Fibroblast of lung (primary cell): ENCODE data around the gene STAG3. TPM values are rescaled to one million over a fixed set of nuclear protein-coding genes. Genes with fewer than 3 reads are reported as not detected.
"Not testable (repeated sequence)": the region's sequence is repeated elsewhere in the genome, so short reads cannot be mapped to it uniquely, and the experiment has no call there.

Source experiments
- DNase-seq, 2 donors: peaks; one replicate each; pipeline versions ENCODE4 v3.0.0 to v3.0.0-alpha.2; 2010; ENCODE audit warnings: low read depth in 2 of 2
- H2AFZ ChIP-seq: 2 replicates; pipeline ENCODE4 v1.5.1; 2012; ENCODE audit warnings: low read length, control low read depth, inconsistent platforms
- H3K27ac ChIP-seq: 2 replicates; pipeline ENCODE4 v1.5.1; 2011; ENCODE audit warnings: low read length, control low read depth; ENCODE audit not compliant: insufficient read depth
- H3K27me3 ChIP-seq: 2 replicates; pipeline ENCODE4 v1.5.1; 2011; ENCODE audit warnings: mild to moderate bottlenecking, low read length; ENCODE audit not compliant: control insufficient read depth, insufficient read depth
- H3K36me3 ChIP-seq: 2 replicates; pipeline ENCODE4 v1.5.1; 2011; ENCODE audit warnings: low read length; ENCODE audit not compliant: control insufficient read depth, insufficient read depth
- H3K4me1 ChIP-seq: 2 replicates; pipeline ENCODE4 v1.5.1; 2011; ENCODE audit warnings: low read length; ENCODE audit not compliant: control insufficient read depth, insufficient read depth; ENCODE audit errors: extremely low read depth
- H3K4me2 ChIP-seq: 2 replicates; pipeline ENCODE4 v1.5.1; 2011; ENCODE audit warnings: low read length, control low read depth; ENCODE audit not compliant: insufficient read depth; ENCODE audit errors: extremely low read depth
- H3K4me3 ChIP-seq, 4 experiments: fragments of 200-600 bp in 1 of 4; sonication (generic) in 1 of 4; replicated peaks in 1 of 4; 2 replicates each; pipeline ENCODE4 v1.5.1; 2011 to 2016; ENCODE audit warnings: low read length in 4 of 4, low read depth in 3 of 4, mild to moderate bottlenecking in 3 of 4, control low read depth in 2 of 4, inconsistent platforms in 1 of 4, mixed read lengths in 1 of 4; ENCODE audit not compliant: insufficient read depth in 1 of 4; ENCODE audit errors: control extremely low read depth in 1 of 4
- H3K79me2 ChIP-seq: 2 replicates; pipeline ENCODE4 v1.5.1; 2012; ENCODE audit warnings: mild to moderate bottlenecking, low read length, inconsistent platforms; ENCODE audit not compliant: control insufficient read depth, insufficient read depth
- H3K9ac ChIP-seq: 2 replicates; pipeline ENCODE4 v1.5.1; 2011; ENCODE audit warnings: mild to moderate bottlenecking, low read length, control low read depth; ENCODE audit not compliant: insufficient read depth
- H3K9me3 ChIP-seq: 2 replicates; pipeline ENCODE4 v1.5.1; 2012; ENCODE audit warnings: low read depth, low read length; ENCODE audit not compliant: control insufficient read depth, insufficient read depth
- H4K20me1 ChIP-seq: 2 replicates; pipeline ENCODE4 v1.5.1; 2011; ENCODE audit warnings: low read length; ENCODE audit not compliant: control insufficient read depth, insufficient read depth; ENCODE audit errors: extremely low read depth
- CTCF ChIP-seq, 2 donors: IDR thresholded peaks in 1 of 2; conservative IDR thresholded peaks in 1 of 2; 1 replicate in 1 of 2; 2 replicates in 1 of 2; pipeline ENCODE4 v1.5.1; 2011 to 2012; ENCODE audit warnings: low read length in 2 of 2, control low read depth in 1 of 2, inconsistent platforms in 1 of 2, low read depth in 1 of 2, mild to moderate bottlenecking in 1 of 2
- EZH2 ChIP-seq: IDR thresholded peaks from 2 replicates; pipeline ENCODE4 v1.5.1; 2012; ENCODE audit warnings: low read length, control low read depth, mild to moderate bottlenecking; ENCODE audit errors: missing control alignments
- polyA plus RNA-seq, 2 donors: library from polyadenylated mRNA; depleted of rRNA in 1 of 2; stranded (reverse) in 1 of 2; unstranded in 1 of 2; fragments of >200 nt; gene quantifications; 2 replicates each; pipeline ENCODE4 v1.2.1, GENCODE V29; 2011 to 2012; ENCODE audit warnings: missing spikeins in 1 of 2
- total RNA-seq: library from RNA; depleted of rRNA; stranded (reverse); fragments of >200 nt; gene quantifications from 2 replicates; pipeline ENCODE4 v1.2.1, GENCODE V29; 2014

The STAG3 gene
- total and polyA plus RNA-seq, 2 donors (not counting 1 experiment from before 2014, with no cell fraction given) = 0.27 to 0.50 TPM

GRCh38 chr7:100222445-100223132, 44.9 kb downstream of the STAG3 start:
- H3K4me1 ChIP-seq = no peaks in the 10 kb centered on the region
- H3K27me3 ChIP-seq = no peaks in the 10 kb centered on the region
- no peaks in the 10 kb centered on the region for H4K20me1 ChIP-seq
- H3K4me2 ChIP-seq = no peak overlapping the region
- no peak overlapping the region for H3K9ac ChIP-seq
- no peaks in the 10 kb centered on the region for H3K9me3 ChIP-seq
- H3K79me2 ChIP-seq = no peaks in the 10 kb centered on the region
- no peak overlapping the region for H2AFZ ChIP-seq
- no peak for TF ChIP-seq CTCF (conservative IDR thresholded peaks at IDR 0.05 in 1 of 2, IDR thresholded peaks at IDR 0.05 in 1 of 2; ENCODE audit: low read depth in 1 of 2, low read length in 2 of 2)
- TF ChIP-seq EZH2 = no peak
- no peaks in the 10 kb centered on the region for H3K36me3 ChIP-seq
- H3K27ac ChIP-seq = no peak overlapping the region
- no peak for DNase-seq
- no peak overlapping the region for H3K4me3 ChIP-seq

GRCh38 chr7:100223376-100223927, 45.7 kb downstream of the STAG3 start:
- not testable (repeated sequence) for H3K4me1 ChIP-seq, H4K20me1 ChIP-seq

GRCh38 chr7:100224891-100225290, 47.2 kb downstream of the STAG3 start:
- not testable (repeated sequence) for H3K9me3 ChIP-seq, H2AFZ ChIP-seq, H4K20me1 ChIP-seq, H3K9ac ChIP-seq, H3K4me1 ChIP-seq, DNase-seq, H3K4me2 ChIP-seq, H3K27me3 ChIP-seq, H3K4me3 ChIP-seq, H3K79me2 ChIP-seq, H3K36me3 ChIP-seq, H3K27ac ChIP-seq

More at GRCh38 chr7:100223376-100223927, 45.7 kb downstream of the STAG3 start:
- H2AFZ ChIP-seq, H3K79me2 ChIP-seq, DNase-seq, H3K9ac ChIP-seq, H3K9me3 ChIP-seq, H3K27ac ChIP-seq, H3K4me3 ChIP-seq, H3K27me3 ChIP-seq, H3K36me3 ChIP-seq, H3K4me2 ChIP-seq: not testable (repeated sequence)

GRCh38 chr7:100234660-100235317, 57.1 kb downstream of the STAG3 start:
- H3K4me3 ChIP-seq, H3K27me3 ChIP-seq, H3K79me2 ChIP-seq, H3K27ac ChIP-seq, DNase-seq, H3K9me3 ChIP-seq, H3K9ac ChIP-seq, H3K4me1 ChIP-seq, H4K20me1 ChIP-seq, H2AFZ ChIP-seq, H3K36me3 ChIP-seq, H3K4me2 ChIP-seq: not testable (repeated sequence)

GRCh38 chr7:100239975-100240374, 62.3 kb downstream of the STAG3 start:
- not testable (repeated sequence) for DNase-seq, H3K9me3 ChIP-seq

GRCh38 chr7:100243385-100243784, 65.7 kb downstream of the STAG3 start:
- not testable (repeated sequence) for H3K9me3 ChIP-seq, H3K4me1 ChIP-seq, H3K36me3 ChIP-seq, H3K27ac ChIP-seq, H3K4me2 ChIP-seq, H3K79me2 ChIP-seq, H3K9ac ChIP-seq, H3K27me3 ChIP-seq, H4K20me1 ChIP-seq, H3K4me3 ChIP-seq, H2AFZ ChIP-seq
- peak in 1 of 2 donors; percentile 32 for DNase-seq

More at GRCh38 chr7:100239975-100240374, 62.3 kb downstream of the STAG3 start:
- H4K20me1 ChIP-seq, H3K79me2 ChIP-seq, H3K4me2 ChIP-seq, H3K27ac ChIP-seq, H3K36me3 ChIP-seq, H2AFZ ChIP-seq, H3K9ac ChIP-seq, H3K4me1 ChIP-seq, H3K4me3 ChIP-seq, H3K27me3 ChIP-seq: not testable (repeated sequence)
